D721Med (cell line): ENCODE results near the gene ACVR1B.

ENCODE experiments used
- DNase-seq: peaks from one replicate; pipeline ENCODE4 v3.0.0; 2011; ENCODE audit warnings: low spot score; ENCODE audit not compliant: insufficient read length
- FAIRE-seq: peaks from 2 replicates; lab custom pipeline; 2011; peaks lifted over from hg19 to GRCh38; lab: Jason Lieb, UNC
- TF ChIP-seq, protein P1 (sequence below): IDR thresholded peaks from 2 replicates; pipeline ENCODE4 v1.5.1; 2012; ENCODE audit warnings: mild to moderate bottlenecking, control low read depth; ENCODE audit not compliant: insufficient read depth; ENCODE audit errors: missing control alignments

The ACVR1B gene

DNA sequence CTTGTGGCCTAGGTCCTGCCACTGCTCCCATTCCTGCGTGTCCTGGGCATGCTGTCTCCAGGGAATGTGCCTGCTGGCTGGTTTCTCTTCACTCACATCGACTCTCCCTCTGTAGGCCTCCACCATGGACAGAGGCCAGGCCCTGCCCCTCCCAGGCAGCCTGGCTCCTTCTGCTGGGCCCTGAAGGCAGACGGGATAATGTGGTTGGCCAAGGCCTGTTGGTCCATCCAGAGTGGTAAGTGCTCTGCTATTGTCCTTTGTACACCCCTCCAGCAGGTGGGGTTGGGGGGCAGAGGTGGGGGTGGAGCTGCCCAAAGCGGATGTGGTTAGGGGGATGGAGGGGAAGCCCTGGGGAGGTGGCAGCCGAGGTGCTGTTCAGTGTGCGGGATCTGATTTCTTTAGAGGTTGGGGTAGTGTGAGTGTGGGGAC lies 90.2 kb downstream of the ACVR1B start:
- no peak for FAIRE-seq
- TF ChIP-seq, protein P1, sequence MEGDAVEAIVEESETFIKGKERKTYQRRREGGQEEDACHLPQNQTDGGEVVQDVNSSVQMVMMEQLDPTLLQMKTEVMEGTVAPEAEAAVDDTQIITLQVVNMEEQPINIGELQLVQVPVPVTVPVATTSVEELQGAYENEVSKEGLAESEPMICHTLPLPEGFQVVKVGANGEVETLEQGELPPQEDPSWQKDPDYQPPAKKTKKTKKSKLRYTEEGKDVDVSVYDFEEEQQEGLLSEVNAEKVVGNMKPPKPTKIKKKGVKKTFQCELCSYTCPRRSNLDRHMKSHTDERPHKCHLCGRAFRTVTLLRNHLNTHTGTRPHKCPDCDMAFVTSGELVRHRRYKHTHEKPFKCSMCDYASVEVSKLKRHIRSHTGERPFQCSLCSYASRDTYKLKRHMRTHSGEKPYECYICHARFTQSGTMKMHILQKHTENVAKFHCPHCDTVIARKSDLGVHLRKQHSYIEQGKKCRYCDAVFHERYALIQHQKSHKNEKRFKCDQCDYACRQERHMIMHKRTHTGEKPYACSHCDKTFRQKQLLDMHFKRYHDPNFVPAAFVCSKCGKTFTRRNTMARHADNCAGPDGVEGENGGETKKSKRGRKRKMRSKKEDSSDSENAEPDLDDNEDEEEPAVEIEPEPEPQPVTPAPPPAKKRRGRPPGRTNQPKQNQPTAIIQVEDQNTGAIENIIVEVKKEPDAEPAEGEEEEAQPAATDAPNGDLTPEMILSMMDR, result no peak
- DNase-seq, result no peak

DNA sequence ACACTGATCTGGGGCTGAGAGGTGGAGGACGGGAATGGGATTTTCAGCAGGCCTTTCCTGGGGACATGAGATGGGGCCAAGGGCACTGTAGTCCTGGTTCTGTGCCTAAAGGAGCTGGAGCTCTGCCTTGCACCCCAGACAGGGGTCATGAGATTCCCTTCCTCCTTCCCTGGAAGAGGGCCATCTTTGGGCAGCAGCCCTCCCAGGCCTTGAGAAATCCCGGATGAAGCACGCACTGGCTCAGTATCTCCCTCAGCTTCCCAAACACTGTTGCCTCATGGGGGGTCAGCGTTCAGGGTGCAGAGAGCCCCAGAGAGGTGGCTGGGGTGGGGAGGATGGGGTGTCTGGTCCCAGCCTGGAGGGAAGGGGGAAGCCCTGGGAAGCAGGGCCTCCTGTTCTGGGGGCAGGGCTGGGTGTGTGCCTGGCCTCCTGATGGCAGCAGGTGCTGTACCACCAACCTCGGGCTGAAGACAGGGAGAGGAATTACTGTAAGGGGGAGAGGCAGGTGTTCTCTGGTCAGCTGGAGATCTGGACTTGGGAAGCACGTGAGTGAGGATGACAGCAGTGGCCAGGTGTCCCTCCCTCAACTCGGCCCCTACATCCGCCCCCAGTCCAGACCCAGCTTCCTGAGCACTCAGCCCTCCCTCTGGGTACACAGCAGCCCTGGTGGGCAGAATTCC lies 91.3 kb downstream of the ACVR1B start:
- DNase-seq (no peak), FAIRE-seq (no peak)
- TF ChIP-seq, protein P1, result no peak

DNA sequence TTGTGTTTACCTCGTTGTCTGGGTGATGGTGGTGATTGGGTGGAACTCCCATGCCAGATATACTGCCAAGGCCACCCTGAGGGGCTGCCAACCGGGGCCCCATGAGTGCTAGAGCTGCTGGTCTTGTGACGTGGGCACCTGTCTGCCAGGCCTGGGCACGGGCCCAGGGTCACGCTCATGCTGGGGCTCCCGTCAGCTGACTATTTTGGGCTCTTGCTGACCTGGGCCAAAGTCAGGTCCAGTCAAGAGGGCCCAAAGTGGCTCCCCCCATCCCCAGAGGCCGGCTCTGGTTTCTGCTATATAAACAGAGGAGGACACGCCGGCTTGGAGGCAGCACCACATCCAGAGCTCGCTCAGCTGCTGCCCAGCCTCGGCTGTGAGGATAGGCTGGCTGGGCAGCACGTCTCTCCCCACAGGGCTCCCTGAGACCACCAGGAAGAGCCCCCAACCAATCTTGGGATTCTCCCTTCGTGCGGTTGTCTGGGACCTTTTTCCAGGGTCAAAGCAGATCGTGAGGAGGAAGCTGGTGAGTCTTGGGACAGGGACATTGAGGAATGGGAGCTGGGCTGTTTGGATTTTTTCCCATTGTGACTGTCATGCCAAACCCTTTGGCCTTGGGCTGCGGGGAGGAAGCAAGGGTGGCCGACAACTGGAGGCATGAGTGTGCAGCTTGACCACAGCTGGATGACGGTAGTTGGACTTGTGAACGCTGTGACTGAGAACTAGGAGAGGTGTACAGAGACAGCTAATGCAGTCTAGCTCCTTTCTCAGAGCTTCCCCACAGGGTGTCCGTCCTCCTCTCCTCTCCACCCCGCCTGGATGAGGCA lies 92.1 kb downstream of the ACVR1B start:
- TF ChIP-seq, protein P1, result no peak
- FAIRE-seq (no peak), DNase-seq (no peak)

DNA sequence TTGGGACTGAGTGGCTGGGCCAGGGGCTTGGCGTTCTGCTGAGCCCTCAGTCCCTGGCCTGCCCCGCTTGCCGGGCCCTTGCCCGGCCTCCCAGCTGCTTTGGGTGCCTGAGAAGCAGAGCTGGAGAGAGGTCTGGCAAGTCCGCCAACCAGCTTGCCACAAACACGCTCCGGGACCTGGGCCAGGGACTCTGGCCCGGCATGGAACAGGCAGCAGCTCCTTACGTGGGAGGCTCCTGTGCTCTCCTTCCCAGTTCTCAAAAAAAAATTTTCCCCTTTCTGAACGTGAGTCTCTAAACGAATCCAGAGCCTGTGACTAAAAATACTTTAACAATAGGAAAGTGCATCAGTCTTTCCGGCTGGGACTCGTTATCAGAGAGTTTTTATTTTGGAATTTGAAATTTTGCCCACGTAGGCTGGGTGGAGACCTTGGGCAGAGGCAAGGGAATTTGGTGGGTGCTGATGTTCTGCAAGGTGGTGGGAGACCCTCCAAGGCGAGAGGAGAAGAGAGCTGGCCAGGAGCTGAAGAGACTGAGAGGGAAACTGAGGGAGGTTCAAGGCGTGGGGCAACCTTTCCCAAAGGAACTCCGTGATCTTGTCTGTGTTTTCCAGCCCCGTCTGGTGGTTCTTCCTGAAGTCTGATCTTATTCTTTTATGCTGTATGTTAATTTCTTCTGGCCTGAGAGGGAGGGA lies 92.9 kb downstream of the ACVR1B start:
- TF ChIP-seq, protein P1, result no peak
- FAIRE-seq (no peak), DNase-seq (no peak)

GRCh38 chr12:52045794-52046199 lies 94.3 kb downstream of the ACVR1B start:
- no peak for DNase-seq
- TF ChIP-seq, protein P1, result no peak
- FAIRE-seq, result no peak
